22Rv1 (cell line): ENCODE results near the gene HDGFL1.

Source experiments
- H3K27ac ChIP-seq: fragments of 450-650 bp; 2 replicates; pipeline ENCODE4 v1.5.1; 2017
- ZFX ChIP-seq: fragments of 450-650 bp; IDR thresholded peaks from 2 replicates; pipeline ENCODE4 v1.6.1; 2017; ENCODE audit warnings: antibody characterized with exemption, borderline replicate concordance
- TF ChIP-seq, protein P1 (sequence below): fragments of 450-650 bp; IDR thresholded peaks from 2 replicates; pipeline ENCODE4 v1.5.1; 2017; ENCODE audit warnings: mild to moderate bottlenecking

HDGFL1 gene

DNA sequence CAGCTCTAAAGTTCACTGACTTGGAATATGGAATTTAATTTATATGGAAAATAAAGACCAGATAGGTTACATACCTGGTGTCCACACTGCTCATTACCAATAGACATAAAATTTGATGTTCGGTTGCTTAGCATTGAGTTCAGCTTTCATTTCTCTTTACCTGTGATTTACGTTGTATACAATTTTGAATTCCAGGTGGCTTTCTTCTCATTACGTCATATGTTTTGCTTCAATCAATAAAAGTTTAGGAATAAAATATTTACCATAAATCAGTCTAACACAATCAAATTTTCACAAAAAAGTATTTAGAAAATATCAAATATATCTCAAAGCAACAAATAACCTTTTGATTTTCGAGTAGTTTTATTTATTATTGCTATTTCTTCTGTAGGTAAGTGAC, 40.8 kb downstream of the HDGFL1 start:
- no peak for TF ChIP-seq ZFX
- TF ChIP-seq, protein P1, sequence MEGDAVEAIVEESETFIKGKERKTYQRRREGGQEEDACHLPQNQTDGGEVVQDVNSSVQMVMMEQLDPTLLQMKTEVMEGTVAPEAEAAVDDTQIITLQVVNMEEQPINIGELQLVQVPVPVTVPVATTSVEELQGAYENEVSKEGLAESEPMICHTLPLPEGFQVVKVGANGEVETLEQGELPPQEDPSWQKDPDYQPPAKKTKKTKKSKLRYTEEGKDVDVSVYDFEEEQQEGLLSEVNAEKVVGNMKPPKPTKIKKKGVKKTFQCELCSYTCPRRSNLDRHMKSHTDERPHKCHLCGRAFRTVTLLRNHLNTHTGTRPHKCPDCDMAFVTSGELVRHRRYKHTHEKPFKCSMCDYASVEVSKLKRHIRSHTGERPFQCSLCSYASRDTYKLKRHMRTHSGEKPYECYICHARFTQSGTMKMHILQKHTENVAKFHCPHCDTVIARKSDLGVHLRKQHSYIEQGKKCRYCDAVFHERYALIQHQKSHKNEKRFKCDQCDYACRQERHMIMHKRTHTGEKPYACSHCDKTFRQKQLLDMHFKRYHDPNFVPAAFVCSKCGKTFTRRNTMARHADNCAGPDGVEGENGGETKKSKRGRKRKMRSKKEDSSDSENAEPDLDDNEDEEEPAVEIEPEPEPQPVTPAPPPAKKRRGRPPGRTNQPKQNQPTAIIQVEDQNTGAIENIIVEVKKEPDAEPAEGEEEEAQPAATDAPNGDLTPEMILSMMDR, result no peak
- H3K27ac ChIP-seq, result no peak overlapping the region

DNA sequence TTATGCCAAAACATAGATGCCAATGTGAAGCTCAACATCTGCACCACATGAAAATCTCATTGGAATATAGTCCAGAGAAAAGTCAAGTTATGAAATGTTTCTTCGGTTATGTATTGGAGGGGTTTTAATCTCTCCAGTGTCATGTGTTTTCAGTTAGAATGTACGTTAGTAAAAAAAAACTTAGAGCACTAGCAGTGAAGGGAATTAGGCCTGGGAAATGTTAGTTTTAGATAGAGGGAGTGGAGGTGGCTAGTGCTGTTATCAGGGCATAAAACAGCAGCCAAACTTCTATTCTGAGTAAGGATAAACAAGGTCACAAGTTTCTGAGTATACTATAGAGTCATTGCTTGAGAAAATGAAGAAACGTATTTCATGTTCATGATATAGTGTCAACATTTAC, 42.9 kb downstream of the HDGFL1 start:
- no peak overlapping the region for H3K27ac ChIP-seq
- TF ChIP-seq, protein P1, result no peak
- TF ChIP-seq ZFX, result no peak

DNA sequence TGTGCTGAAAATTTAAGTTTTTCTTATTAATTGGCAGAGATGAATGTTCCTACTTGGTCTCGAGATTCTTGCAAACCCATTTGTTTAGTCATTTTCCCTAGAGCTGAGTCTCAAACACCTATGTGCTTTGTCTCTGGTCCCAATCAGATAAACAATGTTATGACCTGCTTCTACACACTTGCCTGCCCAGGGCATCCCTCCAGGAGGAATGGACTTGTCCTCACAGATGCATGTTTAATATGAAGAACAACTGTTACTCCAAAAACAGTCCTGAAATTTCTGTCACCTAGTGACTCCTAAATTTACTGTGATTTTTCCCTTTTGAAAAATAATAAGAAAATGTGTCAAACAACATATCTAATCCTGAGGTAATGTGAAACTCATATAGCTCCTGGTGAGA, 43.7 kb downstream of the HDGFL1 start:
- no peak for TF ChIP-seq ZFX
- TF ChIP-seq, protein P1, result no peak
- no peak overlapping the region for H3K27ac ChIP-seq

DNA sequence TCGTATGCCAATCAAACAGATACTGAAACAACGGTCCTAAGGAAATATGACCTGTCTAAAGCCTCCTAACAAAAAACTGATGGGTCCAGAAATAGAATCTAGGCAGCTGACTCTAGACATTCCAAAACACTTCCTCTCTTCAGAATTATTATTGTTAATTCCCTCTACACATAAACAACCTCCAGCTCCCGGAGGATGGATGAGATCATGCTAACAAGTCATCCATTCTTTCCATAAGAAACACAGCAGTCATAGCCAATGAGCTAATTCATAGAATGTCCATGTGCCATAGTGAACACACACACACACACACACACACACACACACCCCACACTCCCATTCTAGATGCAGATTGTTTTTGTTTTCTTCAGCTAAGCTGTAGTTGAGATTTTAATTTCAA, 44.3 kb downstream of the HDGFL1 start:
- H3K27ac ChIP-seq, result no peak overlapping the region

DNA sequence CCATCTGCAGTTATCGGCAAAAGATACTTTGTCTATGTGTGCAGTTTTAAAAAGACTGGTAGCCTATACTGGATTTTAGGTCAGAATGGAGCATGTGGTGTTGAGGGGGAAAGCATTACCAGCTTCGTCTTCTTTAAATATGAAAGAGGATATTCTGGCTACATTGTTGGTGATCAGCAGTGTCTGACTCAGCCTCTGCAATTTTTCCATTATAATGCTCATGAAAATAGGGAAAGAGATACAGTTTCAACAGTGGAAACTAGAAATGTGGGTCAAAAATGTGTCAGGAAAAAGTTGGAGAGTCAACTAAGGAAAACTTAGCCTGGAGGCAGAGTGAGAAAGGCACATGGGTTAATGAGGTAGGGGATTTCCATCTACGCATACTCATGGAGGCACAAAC, 45.2 kb downstream of the HDGFL1 start:
- H3K27ac ChIP-seq, result no peak overlapping the region
- TF ChIP-seq, protein P1, result no peak
- no peak for TF ChIP-seq ZFX

More for the DNA sequence above, 44.3 kb downstream of the HDGFL1 start:
- TF ChIP-seq ZFX, result no peak
- TF ChIP-seq, protein P1, result no peak

DNA sequence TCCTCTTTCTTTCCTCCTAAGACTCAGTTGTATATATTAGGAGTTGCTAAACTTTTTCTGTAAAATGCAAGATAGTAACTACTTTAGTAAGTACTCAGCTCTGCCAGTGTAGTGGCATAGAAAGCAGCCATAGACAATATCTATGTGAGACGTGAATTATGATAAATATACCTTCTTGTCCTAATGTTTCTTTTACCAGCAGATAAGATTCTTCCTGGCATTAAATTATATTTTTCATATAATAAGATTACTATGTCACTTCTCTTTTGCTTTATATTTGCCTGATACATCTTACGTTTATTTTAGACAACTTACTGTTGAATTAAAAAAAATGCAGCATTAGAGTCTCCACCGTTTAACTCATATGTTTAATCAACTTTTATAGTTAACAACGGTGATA, 51.7 kb downstream of the HDGFL1 start:
- H3K27ac ChIP-seq, result no peak overlapping the region

More for the DNA sequence above, 51.7 kb downstream of the HDGFL1 start:
- TF ChIP-seq ZFX, result no peak
- TF ChIP-seq, protein P1, result no peak
